GM12892 (cell line): ENCODE measurements around the gene DHRS4L2.
"Not testable (repeated sequence)": the region's sequence is repeated elsewhere in the genome, so short reads cannot be mapped to it uniquely, and the experiment has no call there.

Source experiments
- POLR2AphosphoS5 ChIP-seq: IDR thresholded peaks from 2 replicates; pipeline ENCODE4 v1.6.1; 2011; ENCODE audit warnings: low read depth, low read length, control low read depth
- TAF1 ChIP-seq: IDR thresholded peaks from 2 replicates; pipeline ENCODE4 v1.6.1; 2011; ENCODE audit warnings: low read depth, mild to moderate bottlenecking, control low read depth, low read length, borderline replicate concordance

GRCh38 chr14:23955811-23956210, 32.9 kb upstream of the DHRS4L2 start:
- TF ChIP-seq POLR2AphosphoS5, TAF1: not testable (repeated sequence)
